Stimulated activated CD8-positive, alpha-beta memory T cell treated with anti-CD3 and anti-CD28 coated beads, Interleukin-7, amount 100 ng/mL, for 4 hours (primary cell): ENCODE results near the gene TMEM115.
A peak's percentile ranks its signal among the peaks of the same experiment; 100 is the strongest.

Source experiments
- DNase-seq, 2 donors: peaks; one replicate each; pipeline ENCODE4 v3.0.0-alpha.2; 2020; ENCODE audit warnings: low read depth in 2 of 2

The TMEM115 gene

GRCh38 chr3:50351323-50351697 is 8.0 kb downstream of the TMEM115 start:
- no peak for DNase-seq

- DNase-seq = peak; percentile 99
Measured at GRCh38 chr3:50350527-50351322, 8.6 kb downstream of the TMEM115 start, which contains the start of the genes CYB561D2 and NPRL2. Gene CYB561D2, plus strand, starts transcription at chr3:50350862. Its CDS starts 572 bp downstream, at chr3:50351434. Gene NPRL2, minus strand, starts transcription at chr3:50350775. Its CDS starts 123 bp downstream, at chr3:50350652.

GRCh38 chr3:50350213-50350526 is 9.2 kb downstream of the TMEM115 start:
- DNase-seq = no peak

- DNase-seq = peak; percentile 64 to 70
Measured at GRCh38 chr3:50347187-50347813, 12.0 kb downstream of the TMEM115 start.

- DNase-seq = peak; percentile 43 to 61
Measured at GRCh38 chr3:50345586-50346234, 13.6 kb downstream of the TMEM115 start, which contains the start of gene ZMYND10. Gene ZMYND10, minus strand, starts transcription at chr3:50345732. Its CDS starts 153 bp downstream, at chr3:50345579.

GRCh38 chr3:50345008-50345407 is 14.3 kb downstream of the TMEM115 start:
- no peak for DNase-seq

GRCh38 chr3:50342813-50343633 is 16.3 kb downstream of the TMEM115 start:
- no peak for DNase-seq

GRCh38 chr3:50341996-50342650 is 17.2 kb downstream of the TMEM115 start:
- DNase-seq = no peak

GRCh38 chr3:50341537-50341936 is 17.8 kb downstream of the TMEM115 start:
- DNase-seq = no peak

- peak; percentile 36 to 57 for DNase-seq
Measured at GRCh38 chr3:50340448-50341329, 18.6 kb downstream of the TMEM115 start, which contains the start of gene RASSF1. Gene RASSF1, minus strand, starts transcription at chr3:50340836. Its CDS starts 31 bp downstream, at chr3:50340805.

- DNase-seq = no peak
Measured at GRCh38 chr3:50340147-50340447, 19.2 kb downstream of the TMEM115 start.

GRCh38 chr3:50339485-50340146 is 19.7 kb downstream of the TMEM115 start:
- DNase-seq = no peak

- no peak for DNase-seq
Measured at GRCh38 chr3:50338965-50339364, 20.4 kb downstream of the TMEM115 start.

GRCh38 chr3:50337175-50337861 is 22.0 kb downstream of the TMEM115 start:
- DNase-seq = peak; percentile 91 to 96

- DNase-seq = no peak
Measured at GRCh38 chr3:50336452-50337174, 22.7 kb downstream of the TMEM115 start.

- DNase-seq = no peak
Measured at GRCh38 chr3:50334339-50335075, 24.8 kb downstream of the TMEM115 start.

GRCh38 chr3:50333744-50334328 is 25.5 kb downstream of the TMEM115 start:
- no peak for DNase-seq
